K562 (cell line): ENCODE measurements around the gene OSCP1. TPM values are rescaled to one million over a fixed set of nuclear protein-coding genes. Genes with fewer than 3 reads are reported as not detected.

Source experiments
- ATAC-seq: fragments of 200-7000 bp; cut with Tn5 transposase; 3 replicates; pipeline ENCODE4 v1.9.1; 2020; ENCODE audit warnings: moderate library complexity
- BruUV-seq: library from RNA; stranded (reverse); fragments of 400-500 nt; replicated peaks from 2 replicates; lab custom pipeline; 2021; lab: Mats Ljungman, UMichigan
- CTCF ChIA-PET: fragments of 300-600 bp; formaldehyde crosslinking; extraction: SDS; loops from one replicate; lab custom pipeline; 2021; ENCODE audit warnings: low intra/inter-chr PET ratio; lab: Yijun Ruan, JAX
- POLR2A ChIA-PET: fragments of 300-600, 350-650 bp; sonication (Branson Sonifier 250); formaldehyde crosslinking; extraction: SDS; loops from one replicate; lab custom pipeline; 2021; ENCODE audit warnings: antibody characterized with exemption, inconsistent platforms; lab: Yijun Ruan, JAX
- DNase-seq, 4 experiments: peaks; one replicate each; pipeline versions ENCODE4 v3.0.0 to v3.0.0-alpha.2; 2011 to 2018; ENCODE audit warnings: low spot score in 3 of 4, mixed read lengths in 3 of 4; ENCODE audit errors: extremely low read depth in 1 of 4
- FAIRE-seq: peaks from 2 replicates; lab custom pipeline; 2011; peaks lifted over from hg19 to GRCh38; lab: Jason Lieb, UNC
- H2AFZ ChIP-seq: 2 replicates; pipeline ENCODE4 v1.6.0; 2011; ENCODE audit warnings: low read depth, low read length, control low read depth, inconsistent platforms
- H3K27ac ChIP-seq: fragments of 200-600 bp; 3 replicates; pipeline ENCODE4 v1.8.0; 2011; ENCODE audit warnings: low read depth, mild to moderate bottlenecking, control low read depth, inconsistent platforms, low read length, moderate library complexity, mixed read lengths; ENCODE audit errors: extremely low read depth
- H3K27me3 ChIP-seq, 2 experiments: fragments of 300-600 bp in 1 of 2; 2 replicates in 1 of 2; 3 replicates in 1 of 2; pipeline versions ENCODE4 v1.6.0 to v1.8.0; 2011; ENCODE audit warnings: inconsistent platforms in 2 of 2, low read length in 2 of 2, mild to moderate bottlenecking in 1 of 2, mixed read lengths in 1 of 2, moderate library complexity in 1 of 2; ENCODE audit not compliant: control insufficient read depth in 2 of 2, insufficient read depth in 2 of 2
- H3K36me3 ChIP-seq: fragments of 300-600 bp; 3 replicates; pipeline ENCODE4 v1.8.0; 2011; ENCODE audit warnings: mild to moderate bottlenecking, low read length, inconsistent platforms; ENCODE audit not compliant: control insufficient read depth, insufficient read depth
- H3K4me1 ChIP-seq, 2 experiments: fragments of 200-600 bp in 1 of 2; replicated peaks in 1 of 2; 2 replicates in 1 of 2; 3 replicates in 1 of 2; pipeline versions ENCODE4 v1.5.1 to v1.8.0; 2011; ENCODE audit warnings: inconsistent platforms in 2 of 2, low read length in 2 of 2, mild to moderate bottlenecking in 1 of 2, mixed read lengths in 1 of 2, moderate library complexity in 1 of 2; ENCODE audit not compliant: control insufficient read depth in 2 of 2, insufficient read depth in 2 of 2
- H3K4me2 ChIP-seq: 2 replicates; pipeline ENCODE4 v1.6.1; 2011; ENCODE audit warnings: low read length, control low read depth, inconsistent platforms, mixed read lengths; ENCODE audit not compliant: insufficient read depth
- H3K4me3 ChIP-seq: fragments of 200-600 bp; sonication (generic), shearing (Covaris generic); 2 replicates; pipeline ENCODE4 v1.5.1; 2016; ENCODE audit warnings: control low read depth, inconsistent platforms
- H3K79me2 ChIP-seq: fragments of 200-600 bp; 3 replicates; pipeline ENCODE4 v1.8.0; 2011; ENCODE audit warnings: low read length, inconsistent platforms; ENCODE audit not compliant: control insufficient read depth, insufficient read depth
- H3K9ac ChIP-seq, 2 experiments: 2 replicates each; pipeline versions ENCODE4 v1.6.0 to v1.6.1; 2011; ENCODE audit warnings: low read depth in 2 of 2, low read length in 2 of 2, control low read depth in 1 of 2, inconsistent platforms in 1 of 2, mild to moderate bottlenecking in 1 of 2, mixed read lengths in 1 of 2; ENCODE audit not compliant: insufficient read depth in 1 of 2
- H3K9me1 ChIP-seq: one replicate; pipeline ENCODE4 v1.6.0; 2011; ENCODE audit warnings: inconsistent platforms, mild to moderate bottlenecking, low read length, moderate library complexity; ENCODE audit not compliant: control insufficient read depth, insufficient read depth
- H3K9me3 ChIP-seq: replicated peaks from 2 replicates; pipeline ENCODE4 v1.5.1; 2011; ENCODE audit warnings: low read depth, low read length, inconsistent platforms; ENCODE audit not compliant: control insufficient read depth, insufficient read depth
- H4K20me1 ChIP-seq: replicated peaks from 2 replicates; pipeline ENCODE4 v1.6.1; 2011; ENCODE audit warnings: low read length, inconsistent platforms, mixed read lengths; ENCODE audit not compliant: control insufficient read depth, insufficient read depth
- BACH1 ChIP-seq: fragments of 200-800 bp; sonication (Bioruptor generic); IDR thresholded peaks from 2 replicates; pipeline ENCODE4 v1.6.1; 2016; ENCODE audit warnings: missing genetic modification characterization, missing compliant biosample characterization
- FOXK2 ChIP-seq, 2 experiments: fragments of 450-650 bp; IDR thresholded peaks in 1 of 2; conservative IDR thresholded peaks in 1 of 2; 2 replicates each; pipeline ENCODE4 v1.6.1; 2016; ENCODE audit warnings: low read depth in 2 of 2, mild to moderate bottlenecking in 1 of 2
- LARP7 ChIP-seq: fragments of 450-650 bp; IDR thresholded peaks from 2 replicates; pipeline ENCODE4 v1.6.1; 2016
- MXI1 ChIP-seq: IDR thresholded peaks from 2 replicates; pipeline ENCODE4 v1.6.1; 2011; ENCODE audit warnings: low read depth, mild to moderate bottlenecking, improper control_type of control experiment, low read length
- MYC ChIP-seq, 2 experiments: fragments of 250-450 bp in 1 of 2; sonication (Bioruptor Pico) in 1 of 2; IDR thresholded peaks; 2 replicates each; pipeline versions ENCODE4 v1.5.1 to v1.6.1; 2012 to 2021; ENCODE audit warnings: low read depth in 2 of 2, borderline replicate concordance in 1 of 2, improper control_type of control experiment in 1 of 2, low read length in 1 of 2, mild to moderate bottlenecking in 1 of 2, moderate library complexity in 1 of 2
- NCOR1 ChIP-seq: fragments of 450-650 bp; IDR thresholded peaks from 2 replicates; pipeline ENCODE4 v1.6.1; 2016; ENCODE audit warnings: mild to moderate bottlenecking, moderate library complexity
- PHF21A ChIP-seq: fragments of 450-650 bp; IDR thresholded peaks from 2 replicates; pipeline ENCODE4 v1.6.1; 2017; ENCODE audit warnings: low read depth, borderline replicate concordance
- PURB ChIP-seq: sonication (generic); formaldehyde crosslinking; IDR thresholded peaks from 2 replicates; pipeline ENCODE4 v1.9.0; 2021; ENCODE audit warnings: low read depth, mild to moderate bottlenecking, missing genetic modification reagents
- RBFOX2 ChIP-seq: fragments of 200-400 bp; formaldehyde crosslinking; IDR thresholded peaks from 2 replicates; pipeline ENCODE4 v1.6.1; 2017; ENCODE audit warnings: low read depth, mild to moderate bottlenecking, low read length, moderate library complexity
- SUPT5H ChIP-seq: fragments of 450-650 bp; IDR thresholded peaks from 2 replicates; pipeline ENCODE4 v1.6.1; 2016
- ZBTB7A ChIP-seq: IDR thresholded peaks from 2 replicates; pipeline ENCODE4 v1.6.1; 2011; ENCODE audit warnings: low read depth, mild to moderate bottlenecking, low read length, moderate library complexity, borderline replicate concordance; ENCODE audit not compliant: control insufficient read depth
- ZFPM2 ChIP-seq: fragments of 250-450 bp; sonication (Bioruptor Pico); IDR thresholded peaks from 2 replicates; pipeline ENCODE4 v1.5.1; 2022; ENCODE audit warnings: mild to moderate bottlenecking
- ZNF140 ChIP-seq: fragments of 250-450 bp; sonication (Bioruptor Pico); IDR thresholded peaks from 2 replicates; pipeline ENCODE4 v1.8.0; 2021; ENCODE audit warnings: moderate library complexity, mild to moderate bottlenecking, inconsistent platforms
- WGBS: fragments of 100-300 bp; shearing (Covaris generic); methylation state at CpG from one replicate; pipeline ENCODE4 v1.1.6; 2016; ENCODE audit warnings: low coverage, mixed read lengths; ENCODE audit not compliant: insufficient coverage; ENCODE audit errors: missing lambda C conversion rate; 5-methylcytosine and 5-hydroxymethylcytosine counted together
- in situ Hi-C: fragments of 300-500 bp; cut with MboI; formaldehyde crosslinking; loops from 4 replicates; pipeline ENCODE4 v1.15.0; 2018; ENCODE audit warnings: inconsistent platforms, mixed read lengths
- intact Hi-C: fragments of 100-400 bp; cut with micrococcal nuclease; formaldehyde crosslinking; loops from 2 replicates; pipeline ENCODE4 v1.14.2; 2022
- polyA plus RNA-seq, 8 experiments: library from polyadenylated mRNA; depleted of rRNA in 4 of 8; stranded (reverse) in 5 of 8; unstranded in 3 of 8; fragments of >200 nt; fragmentation: Nextera tagmentation in 2 of 8; fragmentation: Illumina TruSeq in 1 of 8; extraction: Ambion mirVana in 2 of 8; extraction: Trizol in 1 of 8; gene quantifications; 2 replicates each; pipeline versions ENCODE4 v1.2.1 to v1.2.3, GENCODE V29; 2011 to 2014; ENCODE audit warnings: inconsistent platforms in 1 of 8, missing spikeins in 1 of 8
- total RNA-seq, 7 experiments: library from RNA; depleted of rRNA in 6 of 7; stranded (reverse); fragments of >200 nt in 6 of 7; fragmentation: Illumina TruSeq in 2 of 7; extraction: Trizol in 2 of 7; gene quantifications; 2 replicates each; pipeline versions ENCODE4 v1.2.1 to v1.2.3, GENCODE V29; 2011 to 2021; ENCODE audit warnings: low replicate concordance in 1 of 7
- TF ChIP-seq, protein P1 (sequence below): conservative IDR thresholded peaks from 2 replicates; pipeline ENCODE4 v1.6.1; 2011; ENCODE audit warnings: low read depth, mild to moderate bottlenecking, low read length; ENCODE audit not compliant: control insufficient read depth
- TF ChIP-seq, protein P2 (sequence below): fragments of 450-650 bp; IDR thresholded peaks from 2 replicates; pipeline ENCODE4 v1.6.1; 2017; ENCODE audit warnings: mild to moderate bottlenecking, moderate library complexity
- TF ChIP-seq, protein P3 (sequence below): IDR thresholded peaks from 2 replicates; pipeline ENCODE4 v1.6.1; 2014; ENCODE audit warnings: antibody characterized with exemption

The OSCP1 gene
- total and polyA plus RNA-seq, 9 of the 15 experiments (the other 6 are each of a cell fraction or from before 2014, with no cell fraction given) = 0.15 to 0.40 (median 0.33) TPM; not detected in 5

DNA sequence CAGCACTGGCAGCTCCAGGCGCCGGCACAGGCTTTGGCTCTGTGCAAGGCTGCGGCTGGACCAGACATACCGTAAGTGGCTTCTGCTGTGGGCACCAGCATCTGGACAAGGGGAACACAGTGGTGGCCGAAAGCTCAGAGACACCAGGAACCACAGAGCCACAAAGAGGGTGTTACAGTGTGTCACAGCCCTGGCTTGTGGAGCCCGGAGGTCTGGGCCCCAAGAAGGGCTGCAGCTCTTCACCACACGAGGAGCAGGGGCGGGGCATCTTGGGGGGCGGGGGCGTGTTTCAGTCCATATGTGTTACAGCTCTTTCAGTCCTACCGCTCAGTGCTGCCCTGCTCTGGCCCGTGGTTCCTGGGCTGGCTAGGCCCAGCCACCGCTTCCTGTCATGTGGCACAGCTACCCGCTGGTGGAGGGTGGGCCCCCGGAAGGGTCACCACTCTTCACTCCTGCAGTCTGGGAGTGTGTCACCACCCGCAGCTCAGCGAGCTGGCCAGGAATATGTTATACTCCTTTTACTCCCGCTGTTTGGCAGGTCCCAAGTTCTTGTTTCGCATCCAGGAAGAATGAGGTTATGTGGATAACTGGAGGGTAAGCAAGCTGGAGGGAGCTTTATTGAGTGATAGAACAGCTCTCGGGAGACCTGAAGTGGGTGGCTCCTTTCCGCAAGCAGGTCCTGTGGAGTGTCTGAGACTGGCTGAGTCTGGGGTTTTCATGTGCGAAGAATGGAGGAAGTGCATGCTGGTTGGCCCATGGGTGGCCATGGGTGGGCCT lies 49.2 kb downstream of the OSCP1 start:
- ChIA-PET POLR2A (interaction anchor here (0.6 to 10.6 kb wide), 5 partner anchors 15 to 342 kb away, joined by 3 to 315 read pairs (median 6); partner anchors contain the start of gene STK40), CTCF (no interaction called here)
- Histone ChIP-seq H3K36me3 (no peaks in the 10 kb centered on the region), H4K20me1 (no peaks in the 10 kb centered on the region), H2AFZ (peak overlapping the region; percentile 95), H3K9me1 (no peaks in the 10 kb centered on the region), H3K4me2 (peak overlapping the region; percentile 89), H3K9ac (peak overlapping the region; percentile 82 to 88), H3K27ac (peak overlapping the region; percentile 87), H3K4me1 (peaks cover 24 to 45% of the 10 kb centered on the region in 2 experiments), H3K79me2 (peaks cover 22% of the 10 kb centered on the region), H3K27me3 (no peaks in the 10 kb centered on the region), H3K9me3 (no peaks in the 10 kb centered on the region), H3K4me3 (peak overlapping the region; percentile 49)
- FAIRE-seq = peak; percentile 74
- TSS peak; percentile 77 for BruUV-seq
- WGBS = 34% methylated on average over 19 of the region's 22 CpGs
- DNase-seq = peak; percentile 81 to 92 (median 84)
- ATAC-seq = peak; percentile 85
- in situ Hi-C loops = no loop called here
- intact Hi-C loops = no loop called here
- TF ChIP-seq RBFOX2 (peak; percentile 79), FOXK2 (conservative IDR thresholded peaks at IDR 0.05 in 1 of 2, IDR thresholded peaks at IDR 0.05 in 1 of 2; ENCODE audit: low read depth in 2 of 2) (peak; percentile 71 to 76; a peak in 3 of 4 replicates), NCOR1 (0 out of 2 replicates have a peak, but pooled peaks have one; percentile 26), ZFPM2 (CRISPR knock-in tag) (no peak), PURB (CRISPR knock-in tag) (no peak), MYC (IDR thresholded peaks at IDR 0.05; ENCODE audit: low read depth, low read length) (peak; percentile 94), MYC (CRISPR knock-in tag; IDR thresholded peaks at IDR 0.05; ENCODE audit: borderline replicate concordance, low read depth) (no peak), PHF21A (no peak), ZBTB7A (peak; percentile 61; the same call in 1 of the 2 replicates), SUPT5H (peak; percentile 96), ZNF140 (CRISPR knock-in tag) (no peak), MXI1 (no peak), BACH1 (tag) (peak; percentile 35; the same call in 1 of the 2 replicates), LARP7 (no peak)
- TF ChIP-seq, protein P1, sequence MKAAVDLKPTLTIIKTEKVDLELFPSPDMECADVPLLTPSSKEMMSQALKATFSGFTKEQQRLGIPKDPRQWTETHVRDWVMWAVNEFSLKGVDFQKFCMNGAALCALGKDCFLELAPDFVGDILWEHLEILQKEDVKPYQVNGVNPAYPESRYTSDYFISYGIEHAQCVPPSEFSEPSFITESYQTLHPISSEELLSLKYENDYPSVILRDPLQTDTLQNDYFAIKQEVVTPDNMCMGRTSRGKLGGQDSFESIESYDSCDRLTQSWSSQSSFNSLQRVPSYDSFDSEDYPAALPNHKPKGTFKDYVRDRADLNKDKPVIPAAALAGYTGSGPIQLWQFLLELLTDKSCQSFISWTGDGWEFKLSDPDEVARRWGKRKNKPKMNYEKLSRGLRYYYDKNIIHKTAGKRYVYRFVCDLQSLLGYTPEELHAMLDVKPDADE = 0 out of 2 replicates have a peak, but pooled peaks have one; percentile 51
- TF ChIP-seq, protein P2, sequence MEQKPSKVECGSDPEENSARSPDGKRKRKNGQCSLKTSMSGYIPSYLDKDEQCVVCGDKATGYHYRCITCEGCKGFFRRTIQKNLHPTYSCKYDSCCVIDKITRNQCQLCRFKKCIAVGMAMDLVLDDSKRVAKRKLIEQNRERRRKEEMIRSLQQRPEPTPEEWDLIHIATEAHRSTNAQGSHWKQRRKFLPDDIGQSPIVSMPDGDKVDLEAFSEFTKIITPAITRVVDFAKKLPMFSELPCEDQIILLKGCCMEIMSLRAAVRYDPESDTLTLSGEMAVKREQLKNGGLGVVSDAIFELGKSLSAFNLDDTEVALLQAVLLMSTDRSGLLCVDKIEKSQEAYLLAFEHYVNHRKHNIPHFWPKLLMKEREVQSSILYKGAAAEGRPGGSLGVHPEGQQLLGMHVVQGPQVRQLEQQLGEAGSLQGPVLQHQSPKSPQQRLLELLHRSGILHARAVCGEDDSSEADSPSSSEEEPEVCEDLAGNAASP = no peak
- TF ChIP-seq, protein P3, sequence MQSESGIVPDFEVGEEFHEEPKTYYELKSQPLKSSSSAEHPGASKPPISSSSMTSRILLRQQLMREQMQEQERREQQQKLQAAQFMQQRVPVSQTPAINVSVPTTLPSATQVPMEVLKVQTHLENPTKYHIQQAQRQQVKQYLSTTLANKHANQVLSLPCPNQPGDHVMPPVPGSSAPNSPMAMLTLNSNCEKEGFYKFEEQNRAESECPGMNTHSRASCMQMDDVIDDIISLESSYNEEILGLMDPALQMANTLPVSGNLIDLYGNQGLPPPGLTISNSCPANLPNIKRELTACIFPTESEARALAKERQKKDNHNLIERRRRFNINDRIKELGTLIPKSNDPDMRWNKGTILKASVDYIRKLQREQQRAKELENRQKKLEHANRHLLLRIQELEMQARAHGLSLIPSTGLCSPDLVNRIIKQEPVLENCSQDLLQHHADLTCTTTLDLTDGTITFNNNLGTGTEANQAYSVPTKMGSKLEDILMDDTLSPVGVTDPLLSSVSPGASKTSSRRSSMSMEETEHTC = peak; percentile 72
